PFSK-1 (cell line): Measurements from ENCODE around the gene GNAZ.

Experiments used
- FOXP2 ChIP-seq: optimal IDR thresholded peaks from 2 replicates; pipeline ENCODE3; 2011; ENCODE audit warnings: borderline replicate concordance, control low read depth, inconsistent platforms; ENCODE audit not compliant: insufficient read depth; ENCODE audit errors: extremely low read length, extremely low read depth
- POLR2AphosphoS5 ChIP-seq: IDR thresholded peaks from 2 replicates; pipeline ENCODE4 v1.6.1; 2012; ENCODE audit warnings: low read depth, mild to moderate bottlenecking, control low read depth, low read length, moderate library complexity
- SIN3A ChIP-seq: IDR thresholded peaks from 2 replicates; pipeline ENCODE4 v1.6.1; 2012; ENCODE audit warnings: mild to moderate bottlenecking, low read length, moderate library complexity, borderline replicate concordance; ENCODE audit not compliant: insufficient read depth
- TAF1 ChIP-seq: IDR thresholded peaks from 2 replicates; pipeline ENCODE4 v1.6.1; 2012; ENCODE audit warnings: low read length, control low read depth, borderline replicate concordance; ENCODE audit not compliant: insufficient read depth
- TF ChIP-seq, protein P1 (sequence below), 2 experiments: IDR thresholded peaks; 2 replicates each; pipeline versions ENCODE4 v1.6.1 to v1.8.0; 2011 to 2012; ENCODE audit warnings: low read depth in 2 of 2, low read length in 2 of 2, control low read depth in 1 of 2, inconsistent platforms in 1 of 2, mild to moderate bottlenecking in 1 of 2, moderate library complexity in 1 of 2; ENCODE audit not compliant: insufficient read depth in 1 of 2

Gene GNAZ

GRCh38 chr22:23065069-23065451 lies 5.3 kb upstream of the GNAZ start:
- TF ChIP-seq TAF1: no peak
- TF ChIP-seq, protein P1, sequence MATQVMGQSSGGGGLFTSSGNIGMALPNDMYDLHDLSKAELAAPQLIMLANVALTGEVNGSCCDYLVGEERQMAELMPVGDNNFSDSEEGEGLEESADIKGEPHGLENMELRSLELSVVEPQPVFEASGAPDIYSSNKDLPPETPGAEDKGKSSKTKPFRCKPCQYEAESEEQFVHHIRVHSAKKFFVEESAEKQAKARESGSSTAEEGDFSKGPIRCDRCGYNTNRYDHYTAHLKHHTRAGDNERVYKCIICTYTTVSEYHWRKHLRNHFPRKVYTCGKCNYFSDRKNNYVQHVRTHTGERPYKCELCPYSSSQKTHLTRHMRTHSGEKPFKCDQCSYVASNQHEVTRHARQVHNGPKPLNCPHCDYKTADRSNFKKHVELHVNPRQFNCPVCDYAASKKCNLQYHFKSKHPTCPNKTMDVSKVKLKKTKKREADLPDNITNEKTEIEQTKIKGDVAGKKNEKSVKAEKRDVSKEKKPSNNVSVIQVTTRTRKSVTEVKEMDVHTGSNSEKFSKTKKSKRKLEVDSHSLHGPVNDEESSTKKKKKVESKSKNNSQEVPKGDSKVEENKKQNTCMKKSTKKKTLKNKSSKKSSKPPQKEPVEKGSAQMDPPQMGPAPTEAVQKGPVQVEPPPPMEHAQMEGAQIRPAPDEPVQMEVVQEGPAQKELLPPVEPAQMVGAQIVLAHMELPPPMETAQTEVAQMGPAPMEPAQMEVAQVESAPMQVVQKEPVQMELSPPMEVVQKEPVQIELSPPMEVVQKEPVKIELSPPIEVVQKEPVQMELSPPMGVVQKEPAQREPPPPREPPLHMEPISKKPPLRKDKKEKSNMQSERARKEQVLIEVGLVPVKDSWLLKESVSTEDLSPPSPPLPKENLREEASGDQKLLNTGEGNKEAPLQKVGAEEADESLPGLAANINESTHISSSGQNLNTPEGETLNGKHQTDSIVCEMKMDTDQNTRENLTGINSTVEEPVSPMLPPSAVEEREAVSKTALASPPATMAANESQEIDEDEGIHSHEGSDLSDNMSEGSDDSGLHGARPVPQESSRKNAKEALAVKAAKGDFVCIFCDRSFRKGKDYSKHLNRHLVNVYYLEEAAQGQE (IDR thresholded peaks at IDR 0.05; ENCODE audit: insufficient read depth in 1 of 2, low read depth in 2 of 2, low read length in 2 of 2): no peak
- TF ChIP-seq SIN3A: no peak
- TF ChIP-seq FOXP2: no peak
- TF ChIP-seq POLR2AphosphoS5: no peak

- TF ChIP-seq TAF1: no peak
- TF ChIP-seq, protein P1 (IDR thresholded peaks at IDR 0.05; ENCODE audit: insufficient read depth in 1 of 2, low read depth in 2 of 2, low read length in 2 of 2): no peak
- no peak for TF ChIP-seq POLR2AphosphoS5
- TF ChIP-seq SIN3A: no peak
- no peak for TF ChIP-seq FOXP2
Measured at GRCh38 chr22:23065495-23066122, 4.7 kb upstream of the GNAZ start.

GRCh38 chr22:23066200-23067022 lies 3.9 kb upstream of the GNAZ start:
- TF ChIP-seq SIN3A (no peak), FOXP2 (no peak), TAF1 (no peak), POLR2AphosphoS5 (no peak)
- TF ChIP-seq, protein P1 (IDR thresholded peaks at IDR 0.05; ENCODE audit: insufficient read depth in 1 of 2, low read depth in 2 of 2, low read length in 2 of 2): no peak

DNA sequence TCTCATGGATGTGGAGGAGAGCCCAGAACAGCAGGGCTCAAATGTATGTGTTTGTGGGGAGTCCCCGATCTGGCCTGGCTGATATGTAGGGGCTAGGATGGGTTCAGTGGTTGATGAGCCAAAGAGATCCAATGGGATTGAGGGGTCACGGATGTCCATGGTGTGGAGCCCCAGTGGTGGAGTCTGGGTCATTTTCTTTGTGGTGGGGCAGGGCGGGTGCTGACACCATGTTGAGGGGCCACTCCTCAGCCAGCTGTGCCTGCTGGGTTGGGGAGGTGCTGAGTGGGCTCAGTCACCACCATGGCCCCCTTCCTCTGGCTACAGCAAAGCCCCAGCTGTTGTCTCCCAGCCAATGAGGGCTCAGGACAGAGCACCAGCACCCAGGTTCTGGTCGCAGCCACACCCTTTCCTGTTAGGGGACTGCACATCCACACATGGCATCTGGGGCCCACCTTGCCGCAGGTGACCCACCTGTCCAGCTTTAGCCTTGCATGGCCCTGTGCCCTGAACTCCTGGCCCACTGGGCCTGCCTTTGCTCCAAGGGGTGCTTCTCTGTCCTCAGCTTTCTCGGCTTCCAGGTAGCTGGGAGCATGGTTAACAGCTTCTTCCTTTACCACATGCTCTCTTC lies 3.2 kb upstream of the GNAZ start:
- no peak for TF ChIP-seq FOXP2
- TF ChIP-seq SIN3A: no peak
- no peak for TF ChIP-seq TAF1
- TF ChIP-seq POLR2AphosphoS5: no peak
- TF ChIP-seq, protein P1 (IDR thresholded peaks at IDR 0.05; ENCODE audit: insufficient read depth in 1 of 2, low read depth in 2 of 2, low read length in 2 of 2): no peak
